ENCODE results near the gene MAN1C1.

MAN1C1 gene

DNA sequence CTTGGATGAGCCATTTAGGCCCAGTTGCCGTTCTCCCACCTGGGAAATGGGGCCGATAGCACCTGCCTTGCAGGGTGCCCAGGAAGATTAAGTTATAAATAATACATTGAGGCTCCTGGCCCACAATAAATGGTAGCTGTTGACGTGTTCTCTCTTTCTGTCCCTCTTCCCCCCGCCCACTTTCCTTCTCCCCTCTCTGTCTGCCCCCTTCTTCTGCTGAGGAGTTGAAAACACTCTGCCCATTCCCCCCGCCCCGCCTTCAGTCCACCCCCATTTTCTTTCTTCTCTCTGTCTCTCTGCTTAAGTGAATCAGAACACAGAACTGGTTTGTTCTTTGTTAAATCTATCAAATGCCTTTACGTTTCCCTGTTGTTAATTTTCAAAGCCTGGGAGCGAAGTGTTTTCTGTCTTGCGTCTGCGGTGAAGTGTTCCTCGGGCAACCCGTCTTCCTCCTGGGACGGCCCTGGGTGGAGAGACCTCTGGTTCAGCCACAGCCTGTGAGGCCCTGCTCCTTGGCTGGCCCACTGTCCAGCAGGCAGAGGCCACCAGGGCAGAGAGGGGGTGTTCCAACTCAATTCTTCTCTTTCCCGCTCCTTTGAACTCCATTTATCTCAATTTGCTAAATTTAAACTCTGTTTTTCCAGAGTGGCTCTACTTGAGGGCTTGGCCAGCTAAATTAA is 154.1 kb downstream of the MAN1C1 start:
- peaks cover 49% of the 10 kb centered on the region for H3K27me3 ChIP-seq
- H3K36me3 ChIP-seq: no peaks in the 10 kb centered on the region
- no peaks in the 10 kb centered on the region for H3K9me3 ChIP-seq
- no peak overlapping the region for H3K27ac ChIP-seq
- H3K4me1 ChIP-seq (ENCODE audit: control insufficient read depth in 1 of 2, insufficient read depth in 1 of 2, low read depth in 1 of 2, low read length in 1 of 2): no peaks in the 10 kb centered on the region
- no peak overlapping the region for H3K4me3 ChIP-seq (ENCODE audit: low read depth in 1 of 2, low read length in 1 of 2)
- TF ChIP-seq, protein P1, sequence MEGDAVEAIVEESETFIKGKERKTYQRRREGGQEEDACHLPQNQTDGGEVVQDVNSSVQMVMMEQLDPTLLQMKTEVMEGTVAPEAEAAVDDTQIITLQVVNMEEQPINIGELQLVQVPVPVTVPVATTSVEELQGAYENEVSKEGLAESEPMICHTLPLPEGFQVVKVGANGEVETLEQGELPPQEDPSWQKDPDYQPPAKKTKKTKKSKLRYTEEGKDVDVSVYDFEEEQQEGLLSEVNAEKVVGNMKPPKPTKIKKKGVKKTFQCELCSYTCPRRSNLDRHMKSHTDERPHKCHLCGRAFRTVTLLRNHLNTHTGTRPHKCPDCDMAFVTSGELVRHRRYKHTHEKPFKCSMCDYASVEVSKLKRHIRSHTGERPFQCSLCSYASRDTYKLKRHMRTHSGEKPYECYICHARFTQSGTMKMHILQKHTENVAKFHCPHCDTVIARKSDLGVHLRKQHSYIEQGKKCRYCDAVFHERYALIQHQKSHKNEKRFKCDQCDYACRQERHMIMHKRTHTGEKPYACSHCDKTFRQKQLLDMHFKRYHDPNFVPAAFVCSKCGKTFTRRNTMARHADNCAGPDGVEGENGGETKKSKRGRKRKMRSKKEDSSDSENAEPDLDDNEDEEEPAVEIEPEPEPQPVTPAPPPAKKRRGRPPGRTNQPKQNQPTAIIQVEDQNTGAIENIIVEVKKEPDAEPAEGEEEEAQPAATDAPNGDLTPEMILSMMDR (IDR thresholded peaks at IDR 0.05): no peak

- TF ChIP-seq, protein P1 (IDR thresholded peaks at IDR 0.05): no peak
- Histone ChIP-seq H3K36me3 (no peaks in the 10 kb centered on the region), H3K9me3 (no peaks in the 10 kb centered on the region), H3K27me3 (peaks cover 49% of the 10 kb centered on the region), H3K27ac (no peak overlapping the region), H3K4me3 (ENCODE audit: low read depth in 1 of 2, low read length in 1 of 2) (no peak overlapping the region), H3K4me1 (ENCODE audit: control insufficient read depth in 1 of 2, insufficient read depth in 1 of 2, low read depth in 1 of 2, low read length in 1 of 2) (no peaks in the 10 kb centered on the region)
Observed at GRCh38 chr1:25771221-25772114, 154.9 kb downstream of the MAN1C1 start.

DNA sequence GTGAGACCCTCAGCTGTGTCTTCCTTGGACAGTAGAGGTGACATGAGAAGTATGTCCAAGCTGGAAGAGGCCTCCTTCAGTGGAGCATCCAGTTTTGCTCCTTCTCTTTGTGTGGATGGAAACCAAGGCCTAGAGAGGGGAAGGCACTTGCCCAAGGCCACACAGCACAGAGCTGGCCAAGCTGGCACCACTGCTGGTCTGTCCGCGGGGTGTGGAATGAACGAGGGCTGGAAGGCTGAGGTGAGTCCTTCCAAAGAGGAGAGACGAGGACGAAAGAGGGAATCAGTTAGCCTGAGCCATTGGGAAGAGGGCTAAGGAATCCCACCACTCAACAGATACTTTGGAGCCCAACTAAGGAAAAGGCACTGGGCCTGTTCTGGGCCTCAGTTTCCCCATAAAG is 155.6 kb downstream of the MAN1C1 start:
- Histone ChIP-seq H3K9me3 (no peaks in the 10 kb centered on the region), H3K27ac (no peak overlapping the region), H3K27me3 (peaks cover 49% of the 10 kb centered on the region), H3K4me1 (ENCODE audit: control insufficient read depth in 1 of 2, insufficient read depth in 1 of 2, low read depth in 1 of 2, low read length in 1 of 2) (no peaks in the 10 kb centered on the region), H3K36me3 (no peaks in the 10 kb centered on the region), H3K4me3 (ENCODE audit: low read depth in 1 of 2, low read length in 1 of 2) (no peak overlapping the region)
- TF ChIP-seq, protein P1 (IDR thresholded peaks at IDR 0.05): no peak

GRCh38 chr1:25772692-25773245 is 156.2 kb downstream of the MAN1C1 start:
- H3K27ac ChIP-seq: no peak overlapping the region
- TF ChIP-seq, protein P1 (IDR thresholded peaks at IDR 0.05): no peak
- no peaks in the 10 kb centered on the region for H3K4me1 ChIP-seq (ENCODE audit: control insufficient read depth in 1 of 2, insufficient read depth in 1 of 2, low read depth in 1 of 2, low read length in 1 of 2)
- no peaks in the 10 kb centered on the region for H3K36me3 ChIP-seq
- H3K9me3 ChIP-seq: no peaks in the 10 kb centered on the region
- H3K27me3 ChIP-seq: peaks cover 49% of the 10 kb centered on the region
- no peak overlapping the region for H3K4me3 ChIP-seq (ENCODE audit: low read depth in 1 of 2, low read length in 1 of 2)

DNA sequence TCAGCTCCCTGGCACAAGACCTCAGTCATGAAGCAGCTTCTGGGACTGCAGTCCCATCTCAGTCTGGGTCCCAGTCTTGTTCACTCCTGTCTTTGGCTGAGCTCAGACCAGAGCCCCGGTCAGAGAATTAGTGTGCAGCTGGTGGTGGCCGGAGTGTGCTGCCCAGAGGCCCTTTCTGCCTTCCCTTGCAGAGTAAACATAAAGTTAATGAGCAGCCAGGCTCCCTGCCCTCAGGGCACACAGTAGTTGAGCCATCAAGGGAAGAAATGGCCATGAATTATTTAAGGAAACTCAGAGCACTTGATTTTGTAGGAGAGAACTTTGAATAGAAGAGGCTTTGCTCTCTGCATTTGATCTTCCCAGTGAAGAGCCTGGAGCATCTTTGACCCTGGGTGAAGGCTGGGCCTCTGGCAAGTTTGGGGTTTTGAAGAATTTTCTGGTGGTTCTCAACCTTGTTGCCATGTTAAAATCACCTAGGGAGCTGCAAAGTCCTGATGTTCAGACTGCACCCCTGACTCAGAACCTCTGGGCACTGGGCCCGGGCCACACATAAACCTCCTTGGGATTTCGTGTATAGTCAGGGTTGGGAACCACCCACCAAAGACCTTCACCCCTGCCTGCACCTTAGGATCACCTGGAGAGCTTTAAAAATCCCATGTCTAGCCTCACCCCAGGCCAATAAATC is 157.0 kb downstream of the MAN1C1 start:
- H3K36me3 ChIP-seq: no peaks in the 10 kb centered on the region
- no peaks in the 10 kb centered on the region for H3K4me1 ChIP-seq (ENCODE audit: control insufficient read depth in 1 of 2, insufficient read depth in 1 of 2, low read depth in 1 of 2, low read length in 1 of 2)
- H3K9me3 ChIP-seq: no peaks in the 10 kb centered on the region
- no peak overlapping the region for H3K27ac ChIP-seq
- TF ChIP-seq, protein P1 (IDR thresholded peaks at IDR 0.05): no peak
- peaks cover 49% of the 10 kb centered on the region for H3K27me3 ChIP-seq
- no peak overlapping the region for H3K4me3 ChIP-seq (ENCODE audit: low read depth in 1 of 2, low read length in 1 of 2)
